Neural progenitor cell (in vitro differentiated cells): ENCODE data around the gene SH3GL1. TPM values are rescaled to one million over a fixed set of nuclear protein-coding genes. Genes with fewer than 3 reads are reported as not detected.
A peak's percentile ranks its signal among the peaks of the same experiment; 100 is the strongest.

Experiments used
- DNase-seq: peaks from one replicate; pipeline ENCODE4 v3.0.0-alpha.2; 2016; ENCODE audit warnings: low spot score
- H2AFZ ChIP-seq: fragments of 200-600 bp; sonication (generic); replicated peaks from 2 replicates; pipeline ENCODE4 v1.6.1; 2016; ENCODE audit warnings: antibody characterized with exemption
- H3F3A ChIP-seq: fragments of 200-600 bp; sonication (generic); 2 replicates; pipeline ENCODE4 v1.6.1; 2016; ENCODE audit warnings: antibody characterized with exemption, low read depth
- H3K27ac ChIP-seq: fragments of 200-600 bp; sonication (generic); 2 replicates; pipeline ENCODE4 v1.5.1; 2016; ENCODE audit warnings: mild to moderate bottlenecking
- H3K27me3 ChIP-seq: fragments of 200-600 bp; sonication (generic); 2 replicates; pipeline ENCODE4 v1.6.1; 2016; ENCODE audit warnings: mild to moderate bottlenecking, moderate library complexity
- H3K36me3 ChIP-seq: fragments of 200-600 bp; sonication (generic); 2 replicates; pipeline ENCODE4 v1.5.1; 2016
- H3K4me1 ChIP-seq: fragments of 200-600 bp; sonication (generic); 2 replicates; pipeline ENCODE4 v1.6.1; 2016; ENCODE audit warnings: mixed run types
- H3K4me2 ChIP-seq: fragments of 200-600 bp; sonication (generic); 2 replicates; pipeline ENCODE4 v1.6.1; 2016
- H3K4me3 ChIP-seq: fragments of 200-600 bp; sonication (generic); 2 replicates; pipeline ENCODE4 v1.5.1; 2016
- H3K79me2 ChIP-seq: fragments of 200-600 bp; sonication (generic); 2 replicates; pipeline ENCODE4 v1.6.1; 2016; ENCODE audit warnings: low read depth
- H3K9ac ChIP-seq: fragments of 200-600 bp; sonication (generic); 2 replicates; pipeline ENCODE4 v1.6.1; 2016
- H3K9me3 ChIP-seq: fragments of 200-600 bp; sonication (generic); 2 replicates; pipeline ENCODE4 v1.5.1; 2016; ENCODE audit warnings: low read depth
- H4K20me1 ChIP-seq: fragments of 200-600 bp; sonication (generic); 2 replicates; pipeline ENCODE4 v1.6.1; 2016; ENCODE audit warnings: low read depth
- H3K27ac Mint-ChIP-seq: 3 replicates; pipeline ENCODE4 v1.8.0; 2021; ENCODE audit warnings: mixed read lengths
- H3K27me3 Mint-ChIP-seq: 2 replicates; pipeline ENCODE4 v1.8.0; 2022; ENCODE audit warnings: low read depth, mild to moderate bottlenecking, inconsistent platforms, moderate library complexity, mixed read lengths; ENCODE audit not compliant: insufficient read depth
- H3K36me3 Mint-ChIP-seq: 3 replicates; pipeline ENCODE4 v1.8.0; 2021; ENCODE audit warnings: mixed read lengths
- H3K4me1 Mint-ChIP-seq: 3 replicates; pipeline ENCODE4 v1.8.0; 2021; ENCODE audit warnings: mixed read lengths
- H3K4me3 Mint-ChIP-seq: 3 replicates; pipeline ENCODE4 v1.8.0; 2021; ENCODE audit warnings: mild to moderate bottlenecking, moderate library complexity, mixed read lengths
- H3K9me3 Mint-ChIP-seq: 3 replicates; pipeline ENCODE4 v1.8.0; 2020; ENCODE audit warnings: mixed read lengths
- CTCF ChIP-seq: fragments of 200-600 bp; sonication (generic); IDR thresholded peaks from 2 replicates; pipeline ENCODE4 v1.5.1; 2017; ENCODE audit warnings: antibody characterized with exemption, mild to moderate bottlenecking
- EZH2 ChIP-seq: fragments of 200-600 bp; sonication (generic); IDR thresholded peaks from 2 replicates; pipeline ENCODE4 v1.6.1; 2017; ENCODE audit warnings: antibody characterized with exemption, mild to moderate bottlenecking, moderate library complexity
- EZH2phosphoT487 ChIP-seq: fragments of 200-600 bp; sonication (generic); IDR thresholded peaks from 2 replicates; pipeline ENCODE4 v1.6.1; 2017; ENCODE audit warnings: antibody characterized with exemption
- total RNA-seq: library from RNA; depleted of rRNA; stranded (reverse); fragments of >200 nt; gene quantifications from 2 replicates; pipeline ENCODE4 v1.2.3, GENCODE V29; 2015; ENCODE audit warnings: low replicate concordance

The SH3GL1 gene
- total RNA-seq, 1 donor from 2014 or later = 25.3 TPM

GRCh38 chr19:4376991-4377781, 23.2 kb downstream of the SH3GL1 start:
- Histone ChIP-seq H3K4me3 (no peak overlapping the region), H3K4me1 (peaks cover 23% of the 10 kb centered on the region), H3K27ac (no peak overlapping the region), H3F3A (peaks cover 13% of the 10 kb centered on the region), H3K79me2 (peaks cover 48% of the 10 kb centered on the region), H3K27me3 (no peaks in the 10 kb centered on the region), H3K4me2 (peak overlapping the region; percentile 27), H3K9ac (no peak overlapping the region), H3K9me3 (no peaks in the 10 kb centered on the region), H4K20me1 (peaks cover 83% of the 10 kb centered on the region), H2AFZ (no peak overlapping the region), H3K36me3 (no peaks in the 10 kb centered on the region)
- Mint-ChIP-seq H3K4me1 (peaks cover 46% of the 10 kb centered on the region), H3K9me3 (no peaks in the 10 kb centered on the region), H3K27me3 (peaks cover 5% of the 10 kb centered on the region), H3K27ac (peak overlapping the region; percentile 93), H3K36me3 (peaks cover 2% of the 10 kb centered on the region), H3K4me3 (no peak overlapping the region)
- no peak for DNase-seq
- TF ChIP-seq CTCF = no peak
- no peak for TF ChIP-seq EZH2phosphoT487
- TF ChIP-seq EZH2 = no peak

DNA sequence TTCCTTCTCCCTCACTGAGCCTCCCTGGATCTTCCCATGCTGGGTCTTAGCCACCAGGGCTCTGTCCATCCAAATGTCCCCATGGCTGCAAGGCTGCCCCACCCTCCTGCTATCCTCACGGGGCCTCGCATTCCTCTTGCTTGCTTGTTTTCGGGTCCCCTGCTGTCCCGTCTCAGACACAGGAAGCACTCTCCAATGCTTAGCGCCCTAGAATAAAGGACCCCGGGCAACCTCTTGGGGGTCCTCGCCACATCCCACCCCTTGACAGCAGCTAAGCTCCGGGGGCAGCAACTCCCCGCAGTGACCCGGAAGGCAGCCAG, 23.7 kb downstream of the SH3GL1 start:
- no peaks in the 10 kb centered on the region for H3K27me3 ChIP-seq
- no peak overlapping the region for H3K4me3 ChIP-seq
- no peak for TF ChIP-seq EZH2
- no peak for TF ChIP-seq CTCF
- TF ChIP-seq EZH2phosphoT487 = no peak
- H3K27ac ChIP-seq = peak overlapping the region; percentile 39
- Mint-ChIP-seq H3K36me3 (peaks cover 2% of the 10 kb centered on the region), H3K4me1 (peaks cover 43% of the 10 kb centered on the region), H3K27me3 (peaks cover 5% of the 10 kb centered on the region), H3K4me3 (no peak overlapping the region), H3K27ac (peak overlapping the region; percentile 93), H3K9me3 (no peaks in the 10 kb centered on the region)
- H3F3A ChIP-seq = peaks cover 13% of the 10 kb centered on the region
- DNase-seq = no peak
- H3K4me2 ChIP-seq = peak overlapping the region; percentile 27
- H3K79me2 ChIP-seq = peaks cover 49% of the 10 kb centered on the region
- H3K9ac ChIP-seq = no peak overlapping the region
- no peaks in the 10 kb centered on the region for H3K36me3 ChIP-seq
- H4K20me1 ChIP-seq = peaks cover 86% of the 10 kb centered on the region
- peaks cover 23% of the 10 kb centered on the region for H3K4me1 ChIP-seq
- no peaks in the 10 kb centered on the region for H3K9me3 ChIP-seq
- no peak overlapping the region for H2AFZ ChIP-seq

GRCh38 chr19:4376028-4376670, 24.2 kb downstream of the SH3GL1 start:
- H3K4me1 ChIP-seq = peaks cover 23% of the 10 kb centered on the region
- peaks cover 5% of the 10 kb centered on the region for H3K27me3 Mint-ChIP-seq
- H3K4me2 ChIP-seq = no peak overlapping the region

More at GRCh38 chr19:4376028-4376670, 24.2 kb downstream of the SH3GL1 start:
- Histone ChIP-seq H3F3A (peaks cover 16% of the 10 kb centered on the region), H3K27ac (peak overlapping the region; percentile 39), H3K27me3 (no peaks in the 10 kb centered on the region), H3K36me3 (no peaks in the 10 kb centered on the region), H3K9me3 (no peaks in the 10 kb centered on the region), H2AFZ (no peak overlapping the region), H4K20me1 (peaks cover 91% of the 10 kb centered on the region), H3K9ac (no peak overlapping the region), H3K79me2 (peaks cover 50% of the 10 kb centered on the region), H3K4me3 (no peak overlapping the region)
- TF ChIP-seq EZH2phosphoT487 = no peak
- no peak for TF ChIP-seq CTCF
- TF ChIP-seq EZH2 = no peak
- Mint-ChIP-seq H3K27ac (peak overlapping the region; percentile 94), H3K9me3 (no peaks in the 10 kb centered on the region), H3K4me1 (peaks cover 43% of the 10 kb centered on the region), H3K4me3 (peak overlapping the region; percentile 43), H3K36me3 (peaks cover 2% of the 10 kb centered on the region)
- DNase-seq = no peak
